ENCODE measurements around the gene EPB41L2. TPM values are rescaled to one million over a fixed set of nuclear protein-coding genes. Genes with fewer than 3 reads are reported as not detected.

The EPB41L2 gene
- total and polyA plus RNA-seq, 2 experiments from 2014 or later: 23.2 to 31.3 TPM

GRCh38 chr6:130839379-130839778 is 223.7 kb downstream of the EPB41L2 start:
- TF ChIP-seq EZH2 (IDR thresholded peaks at IDR 0.05; ENCODE audit: insufficient read depth, poor library complexity, severe bottlenecking) (no peak), EZH2phosphoT487 (IDR thresholded peaks at IDR 0.05; ENCODE audit: insufficient read depth, low read depth) (no peak)
- 0 out of 2 replicates have a peak, but pooled peaks cover 6% of the 10 kb centered on the region for H3F3A ChIP-seq (ENCODE audit: insufficient read depth)
- no peaks in the 10 kb centered on the region for H4K20me1 ChIP-seq (ENCODE audit: insufficient read depth)
- peaks cover 9% of the 10 kb centered on the region for H3K4me1 ChIP-seq (ENCODE audit: insufficient read depth)
- in situ Hi-C loops (cut with MboI): loop anchor here (25.0 kb wide), 1 partner anchor 527 kb away; no protein-coding TSS in a partner anchor
- no peaks in the 10 kb centered on the region for H3K79me2 ChIP-seq (ENCODE audit: insufficient read depth)
- H3K9me3 ChIP-seq (ENCODE audit: low read depth): no peaks in the 10 kb centered on the region
- H2AFZ ChIP-seq: no peak overlapping the region
- no peaks in the 10 kb centered on the region for H3K9me2 ChIP-seq (ENCODE audit: insufficient read depth)
- no peaks in the 10 kb centered on the region for H3K27me3 ChIP-seq (replicated peaks; ENCODE audit: insufficient read depth)
- no peak overlapping the region for H3K4me3 ChIP-seq
- no peak overlapping the region for H3K27ac ChIP-seq
- H3K4me2 ChIP-seq (ENCODE audit: unreplicated experiment): no peak overlapping the region
- H3K36me3 ChIP-seq (ENCODE audit: low read depth): no peaks in the 10 kb centered on the region
- H3K9ac ChIP-seq: no peak overlapping the region
- WGBS, 2 experiments (ENCODE audit: low coverage in 1 of 2, low lambda C conversion rate in 2 of 2, missing lambda C conversion rate in 2 of 2): 88 to 89% methylated on average over 2 of the region's 2 CpGs
- DNase-seq: no peak

- Histone ChIP-seq H3K36me3 (ENCODE audit: low read depth) (no peaks in the 10 kb centered on the region), H3K9me2 (ENCODE audit: insufficient read depth) (no peaks in the 10 kb centered on the region), H4K20me1 (ENCODE audit: insufficient read depth) (no peaks in the 10 kb centered on the region), H3K79me2 (ENCODE audit: insufficient read depth) (no peaks in the 10 kb centered on the region), H3K27ac (no peak overlapping the region), H3K4me1 (ENCODE audit: insufficient read depth) (peaks cover 9% of the 10 kb centered on the region), H3K4me3 (no peak overlapping the region), H3K9me3 (ENCODE audit: low read depth) (no peaks in the 10 kb centered on the region), H3K27me3 (replicated peaks; ENCODE audit: insufficient read depth) (no peaks in the 10 kb centered on the region), H3F3A (ENCODE audit: insufficient read depth) (0 out of 2 replicates have a peak, but pooled peaks cover 6% of the 10 kb centered on the region), H3K4me2 (ENCODE audit: unreplicated experiment) (no peak overlapping the region), H2AFZ (no peak overlapping the region), H3K9ac (no peak overlapping the region)
- no peak for TF ChIP-seq EZH2 (IDR thresholded peaks at IDR 0.05; ENCODE audit: insufficient read depth, poor library complexity, severe bottlenecking)
- no peak for TF ChIP-seq EZH2phosphoT487 (IDR thresholded peaks at IDR 0.05; ENCODE audit: insufficient read depth, low read depth)
- WGBS, 2 experiments (ENCODE audit: low coverage in 1 of 2, low lambda C conversion rate in 2 of 2, missing lambda C conversion rate in 2 of 2): 40% methylated on average over 5 of the region's 5 CpGs
- in situ Hi-C loops (cut with MboI): loop anchor here (25.0 kb wide), 1 partner anchor 527 kb away; no protein-coding TSS in a partner anchor
- no peak for DNase-seq
Measured at GRCh38 chr6:130838951-130839350, 224.1 kb downstream of the EPB41L2 start.

- H3K27me3 ChIP-seq (replicated peaks; ENCODE audit: insufficient read depth): no peaks in the 10 kb centered on the region
- no peak for TF ChIP-seq EZH2 (IDR thresholded peaks at IDR 0.05; ENCODE audit: insufficient read depth, poor library complexity, severe bottlenecking)
- no peak for TF ChIP-seq EZH2phosphoT487 (IDR thresholded peaks at IDR 0.05; ENCODE audit: insufficient read depth, low read depth)
- H4K20me1 ChIP-seq (ENCODE audit: insufficient read depth): no peaks in the 10 kb centered on the region
- H3K79me2 ChIP-seq (ENCODE audit: insufficient read depth): no peaks in the 10 kb centered on the region
- no peaks in the 10 kb centered on the region for H3K36me3 ChIP-seq (ENCODE audit: low read depth)
- no peak overlapping the region for H3K9ac ChIP-seq
- H3F3A ChIP-seq (ENCODE audit: insufficient read depth): 0 out of 2 replicates have a peak, but pooled peaks cover 6% of the 10 kb centered on the region
- peaks cover 9% of the 10 kb centered on the region for H3K4me1 ChIP-seq (ENCODE audit: insufficient read depth)
- DNase-seq: no peak
- H2AFZ ChIP-seq: no peak overlapping the region
- no peak overlapping the region for H3K27ac ChIP-seq
- WGBS, 2 experiments (ENCODE audit: low coverage in 1 of 2, low lambda C conversion rate in 2 of 2, missing lambda C conversion rate in 2 of 2): 79 to 89% methylated on average over 6 of the region's 6 CpGs
- no peak overlapping the region for H3K4me2 ChIP-seq (ENCODE audit: unreplicated experiment)
- no peak overlapping the region for H3K4me3 ChIP-seq
- in situ Hi-C loops (cut with MboI): loop anchor here (25.0 kb wide), 1 partner anchor 526 kb away; no protein-coding TSS in a partner anchor
- H3K9me3 ChIP-seq (ENCODE audit: low read depth): no peaks in the 10 kb centered on the region
- no peaks in the 10 kb centered on the region for H3K9me2 ChIP-seq (ENCODE audit: insufficient read depth)
Measured at GRCh38 chr6:130838250-130838860, 224.7 kb downstream of the EPB41L2 start.

GRCh38 chr6:130837067-130837466 is 226.0 kb downstream of the EPB41L2 start:
- no peak for DNase-seq
- H3K9me3 ChIP-seq (ENCODE audit: low read depth): no peaks in the 10 kb centered on the region
- H3K27me3 ChIP-seq (replicated peaks; ENCODE audit: insufficient read depth): no peaks in the 10 kb centered on the region
- H3K9me2 ChIP-seq (ENCODE audit: insufficient read depth): no peaks in the 10 kb centered on the region
- no peak for TF ChIP-seq EZH2 (IDR thresholded peaks at IDR 0.05; ENCODE audit: insufficient read depth, poor library complexity, severe bottlenecking)
- TF ChIP-seq EZH2phosphoT487 (IDR thresholded peaks at IDR 0.05; ENCODE audit: insufficient read depth, low read depth): no peak
- no peak overlapping the region for H3K27ac ChIP-seq
- peaks cover 9% of the 10 kb centered on the region for H3K4me1 ChIP-seq (ENCODE audit: insufficient read depth)
- no peak overlapping the region for H2AFZ ChIP-seq
- H3K9ac ChIP-seq: no peak overlapping the region
- H3F3A ChIP-seq (ENCODE audit: insufficient read depth): 0 out of 2 replicates have a peak, but pooled peaks cover 6% of the 10 kb centered on the region
- no peaks in the 10 kb centered on the region for H3K36me3 ChIP-seq (ENCODE audit: low read depth)
- H4K20me1 ChIP-seq (ENCODE audit: insufficient read depth): no peaks in the 10 kb centered on the region
- in situ Hi-C loops (cut with MboI): loop anchor here (25.0 kb wide), 1 partner anchor 525 kb away; no protein-coding TSS in a partner anchor
- no peak overlapping the region for H3K4me2 ChIP-seq (ENCODE audit: unreplicated experiment)
- H3K79me2 ChIP-seq (ENCODE audit: insufficient read depth): no peaks in the 10 kb centered on the region
- H3K4me3 ChIP-seq: no peak overlapping the region
